DND-41 (cell line): Measurements from ENCODE around the gene CDA.

ENCODE experiments used
- ATAC-seq: fragments of 200-7000 bp; cut with Tn5 transposase; 3 replicates; pipeline ENCODE4 v1.9.1; 2021; ENCODE audit warnings: low read depth; ENCODE audit not compliant: insufficient read depth
- DNase-seq: peaks from one replicate; pipeline ENCODE4 v3.0.0-alpha.2; 2020
- H2AFZ ChIP-seq: 2 replicates; pipeline ENCODE4 v1.6.0; 2012; ENCODE audit warnings: low read depth, low read length
- H3K27ac ChIP-seq: 2 replicates; pipeline ENCODE4 v1.5.1; 2012; ENCODE audit warnings: low read length, inconsistent platforms
- H3K27me3 ChIP-seq: fragments of 200-600 bp; sonication (generic); 2 replicates; pipeline ENCODE4 v1.6.0; 2012; ENCODE audit warnings: low read length, mild to moderate bottlenecking, inconsistent platforms; ENCODE audit not compliant: insufficient read depth, poor library complexity
- H3K36me3 ChIP-seq: 2 replicates; pipeline ENCODE4 v1.5.1; 2012; ENCODE audit warnings: low read length, inconsistent platforms; ENCODE audit not compliant: insufficient read depth
- H3K4me1 ChIP-seq: 2 replicates; pipeline ENCODE4 v1.5.1; 2012; ENCODE audit warnings: mild to moderate bottlenecking, low read length; ENCODE audit not compliant: insufficient read depth
- H3K4me2 ChIP-seq: 2 replicates; pipeline ENCODE4 v1.6.0; 2012; ENCODE audit warnings: mild to moderate bottlenecking, moderate library complexity, low read length, inconsistent platforms; ENCODE audit not compliant: insufficient read depth
- H3K4me3 ChIP-seq, 2 experiments: fragments of 200-600 bp in 1 of 2; shearing (Covaris generic) in 1 of 2; 2 replicates each; pipeline ENCODE4 v1.5.1; 2012 to 2016; ENCODE audit warnings: inconsistent platforms in 2 of 2, low read length in 2 of 2, mild to moderate bottlenecking in 2 of 2, low read depth in 1 of 2, moderate library complexity in 1 of 2
- H3K79me2 ChIP-seq: 2 replicates; pipeline ENCODE4 v1.6.0; 2012; ENCODE audit warnings: low read length, inconsistent platforms; ENCODE audit not compliant: insufficient read depth
- H3K9ac ChIP-seq: 2 replicates; pipeline ENCODE4 v1.6.0; 2012; ENCODE audit warnings: low read depth, mild to moderate bottlenecking, inconsistent platforms, low read length, moderate library complexity
- H3K9me3 ChIP-seq: 2 replicates; pipeline ENCODE4 v1.5.1; 2012; ENCODE audit warnings: low read length, moderate library complexity, mild to moderate bottlenecking, inconsistent platforms; ENCODE audit not compliant: insufficient read depth, severe bottlenecking
- H4K20me1 ChIP-seq: 2 replicates; pipeline ENCODE4 v1.6.0; 2012; ENCODE audit warnings: low read length; ENCODE audit not compliant: insufficient read depth
- EZH2 ChIP-seq: IDR thresholded peaks from 3 replicates; pipeline ENCODE4 v1.6.1; 2012; ENCODE audit warnings: borderline replicate concordance, low read depth, mild to moderate bottlenecking, moderate library complexity, low read length, inconsistent platforms; ENCODE audit not compliant: severe bottlenecking
- TF ChIP-seq, protein P1 (sequence below): IDR thresholded peaks from 2 replicates; pipeline ENCODE4 v1.5.1; 2012; ENCODE audit warnings: borderline replicate concordance, low read length, moderate library complexity, mild to moderate bottlenecking; ENCODE audit not compliant: poor library complexity, severe bottlenecking; ENCODE audit errors: extremely low read depth

The CDA gene

DNA sequence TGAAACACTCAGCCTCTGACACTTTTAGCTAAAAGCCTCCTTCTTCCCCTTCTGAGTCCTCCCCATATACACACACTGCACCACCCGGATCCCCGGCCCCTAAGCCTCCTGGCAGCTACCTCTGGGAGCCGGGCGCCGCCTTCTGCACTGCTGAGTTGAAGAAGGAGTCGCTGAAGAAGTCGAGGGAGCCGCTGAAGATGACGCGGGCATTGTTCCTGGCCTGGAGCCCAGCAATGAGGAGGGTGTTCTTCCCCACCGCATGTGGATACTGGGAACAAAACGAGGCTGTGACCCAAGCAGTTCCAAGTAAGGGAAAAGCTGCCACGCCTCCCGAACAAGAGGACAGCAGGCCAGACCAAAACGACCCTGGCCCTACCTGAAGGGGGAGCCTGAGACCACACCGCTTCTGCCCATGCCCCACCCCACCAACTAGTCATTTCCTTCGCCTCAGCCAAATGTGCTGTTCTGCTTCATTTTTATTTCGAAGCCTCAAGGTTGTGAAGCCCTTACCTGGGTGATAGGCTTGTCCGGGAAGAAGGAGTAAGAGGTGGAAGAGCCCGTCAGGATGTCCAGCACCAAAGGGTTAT, 65.3 kb downstream of the CDA start:
- no peak for TF ChIP-seq EZH2
- TF ChIP-seq, protein P1, sequence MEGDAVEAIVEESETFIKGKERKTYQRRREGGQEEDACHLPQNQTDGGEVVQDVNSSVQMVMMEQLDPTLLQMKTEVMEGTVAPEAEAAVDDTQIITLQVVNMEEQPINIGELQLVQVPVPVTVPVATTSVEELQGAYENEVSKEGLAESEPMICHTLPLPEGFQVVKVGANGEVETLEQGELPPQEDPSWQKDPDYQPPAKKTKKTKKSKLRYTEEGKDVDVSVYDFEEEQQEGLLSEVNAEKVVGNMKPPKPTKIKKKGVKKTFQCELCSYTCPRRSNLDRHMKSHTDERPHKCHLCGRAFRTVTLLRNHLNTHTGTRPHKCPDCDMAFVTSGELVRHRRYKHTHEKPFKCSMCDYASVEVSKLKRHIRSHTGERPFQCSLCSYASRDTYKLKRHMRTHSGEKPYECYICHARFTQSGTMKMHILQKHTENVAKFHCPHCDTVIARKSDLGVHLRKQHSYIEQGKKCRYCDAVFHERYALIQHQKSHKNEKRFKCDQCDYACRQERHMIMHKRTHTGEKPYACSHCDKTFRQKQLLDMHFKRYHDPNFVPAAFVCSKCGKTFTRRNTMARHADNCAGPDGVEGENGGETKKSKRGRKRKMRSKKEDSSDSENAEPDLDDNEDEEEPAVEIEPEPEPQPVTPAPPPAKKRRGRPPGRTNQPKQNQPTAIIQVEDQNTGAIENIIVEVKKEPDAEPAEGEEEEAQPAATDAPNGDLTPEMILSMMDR = no peak
- H3K36me3 ChIP-seq = peaks cover 93% of the 10 kb centered on the region
- H3K9me3 ChIP-seq = no peaks in the 10 kb centered on the region
- peaks cover 49% of the 10 kb centered on the region for H4K20me1 ChIP-seq
- H3K4me2 ChIP-seq = no peak overlapping the region
- H2AFZ ChIP-seq = no peak overlapping the region
- DNase-seq = no peak
- no peak overlapping the region for H3K9ac ChIP-seq
- no peak overlapping the region for H3K4me3 ChIP-seq
- H3K27ac ChIP-seq = no peak overlapping the region
- no peak for ATAC-seq
- H3K79me2 ChIP-seq = peaks cover 32% of the 10 kb centered on the region
- no peaks in the 10 kb centered on the region for H3K27me3 ChIP-seq
- peaks cover 7% of the 10 kb centered on the region for H3K4me1 ChIP-seq

DNA sequence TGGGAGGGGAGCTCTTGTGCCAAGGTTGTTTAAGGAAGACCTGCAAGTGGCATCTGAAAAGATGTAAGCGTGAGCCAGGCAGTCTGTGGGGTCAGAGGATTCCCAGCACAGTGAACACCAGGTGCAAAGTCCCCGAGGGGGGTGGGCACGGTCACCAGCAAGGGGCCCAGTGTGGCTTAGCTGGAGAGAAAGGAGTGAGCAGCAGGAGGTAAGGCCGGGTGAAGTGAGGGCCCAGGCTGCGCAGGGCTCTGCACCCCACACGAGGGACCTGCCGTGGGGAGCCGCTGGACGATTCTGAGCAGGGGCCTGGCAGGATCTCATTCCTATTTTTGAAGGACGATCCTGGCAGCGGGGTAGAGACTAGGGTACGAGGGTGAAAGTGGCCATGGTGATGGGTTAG, 68.1 kb downstream of the CDA start:
- Histone ChIP-seq H3K4me3 (no peak overlapping the region), H3K27me3 (no peaks in the 10 kb centered on the region), H4K20me1 (peaks cover 45% of the 10 kb centered on the region), H3K36me3 (peaks cover 77% of the 10 kb centered on the region), H3K9me3 (no peaks in the 10 kb centered on the region), H3K4me2 (no peak overlapping the region), H3K4me1 (peaks cover 25% of the 10 kb centered on the region), H3K27ac (no peak overlapping the region), H2AFZ (no peak overlapping the region), H3K9ac (no peak overlapping the region), H3K79me2 (peaks cover 58% of the 10 kb centered on the region)
- ATAC-seq (no peak), DNase-seq (no peak)
- TF ChIP-seq, protein P1 = no peak
- no peak for TF ChIP-seq EZH2

DNA sequence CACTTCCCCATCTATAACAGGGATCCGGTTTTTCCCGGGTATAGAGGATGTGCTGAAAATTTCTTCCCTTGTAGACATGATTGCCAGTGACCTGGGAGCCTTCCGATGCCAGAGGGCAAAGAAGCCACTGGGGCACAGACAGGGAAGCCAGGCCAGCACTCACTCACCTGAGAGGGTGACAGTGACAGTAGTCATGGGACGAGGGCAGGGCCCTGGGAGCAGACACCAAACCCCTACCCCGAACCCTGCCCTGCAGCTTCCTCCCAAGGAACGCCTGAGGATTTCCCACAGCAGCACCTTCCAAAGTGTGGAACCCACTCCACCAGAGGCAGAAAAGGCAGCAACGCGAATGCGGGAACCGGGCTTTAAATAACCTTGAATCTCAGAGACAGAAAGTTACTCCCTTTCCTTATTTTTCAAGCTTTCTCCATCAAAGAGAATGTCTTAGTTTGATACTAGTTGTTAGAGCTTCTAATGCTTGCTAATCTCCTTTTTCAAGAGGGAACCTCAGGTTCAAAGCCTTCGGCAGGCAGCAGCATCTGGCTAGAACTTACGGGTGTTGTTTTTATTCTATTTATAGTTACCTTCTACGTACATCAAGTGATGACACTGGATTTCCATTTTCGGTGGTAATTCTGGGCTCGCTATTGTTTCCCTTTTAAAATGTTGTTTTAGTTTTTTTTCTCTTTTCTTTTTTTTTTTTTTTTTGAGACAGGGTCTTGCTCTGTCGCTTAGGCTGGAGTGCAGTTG, 69.4 kb downstream of the CDA start:
- Histone ChIP-seq H3K4me1 (peaks cover 32% of the 10 kb centered on the region), H3K79me2 (peaks cover 61% of the 10 kb centered on the region), H3K9ac (no peak overlapping the region; the same call in 1 of the 2 replicates), H3K9me3 (no peaks in the 10 kb centered on the region), H3K27ac (no peak overlapping the region), H3K36me3 (peaks cover 64% of the 10 kb centered on the region), H3K4me3 (no peak overlapping the region), H4K20me1 (peaks cover 38% of the 10 kb centered on the region), H3K27me3 (no peaks in the 10 kb centered on the region), H2AFZ (no peak overlapping the region), H3K4me2 (no peak overlapping the region)
- no peak for DNase-seq
- ATAC-seq = no peak
- TF ChIP-seq EZH2 = no peak
- TF ChIP-seq, protein P1 = no peak
